IMR-90 (cell line): ENCODE results near the gene DRAXIN.

ENCODE experiments used
- BHLHE40 ChIP-seq: fragments of 150-350 bp; IDR thresholded peaks from 2 replicates; pipeline ENCODE4 v1.6.1; 2016; ENCODE audit warnings: mild to moderate bottlenecking, low read depth, low read length
- CEBPB ChIP-seq: IDR thresholded peaks from 2 replicates; pipeline ENCODE4 v1.6.1; 2012; ENCODE audit warnings: low read depth, low read length, improper control_type of control experiment
- ELK1 ChIP-seq: fragments of 150-350 bp; IDR thresholded peaks from 2 replicates; pipeline ENCODE4 v1.6.1; 2016; ENCODE audit warnings: low read depth, mild to moderate bottlenecking, low read length, moderate library complexity, borderline replicate concordance
- FOS ChIP-seq: fragments of 150-350 bp; IDR thresholded peaks from 2 replicates; pipeline ENCODE4 v1.6.1; 2016; ENCODE audit warnings: low read depth, low read length
- MAFK ChIP-seq: IDR thresholded peaks from 2 replicates; pipeline ENCODE4 v1.6.1; 2012; ENCODE audit warnings: low read depth, low read length, improper control_type of control experiment
- MAZ ChIP-seq: IDR thresholded peaks from 2 replicates; pipeline ENCODE4 v1.6.1; 2012; ENCODE audit warnings: low read depth, mild to moderate bottlenecking, low read length, improper control_type of control experiment, moderate library complexity, borderline replicate concordance
- MXI1 ChIP-seq: IDR thresholded peaks from 2 replicates; pipeline ENCODE4 v1.6.1; 2012; ENCODE audit warnings: low read depth, mild to moderate bottlenecking, low read length, moderate library complexity, borderline replicate concordance
- POLR2A ChIP-seq: IDR thresholded peaks from 2 replicates; pipeline ENCODE4 v1.6.1; 2012; ENCODE audit warnings: mild to moderate bottlenecking, low read depth, low read length
- RAD21 ChIP-seq: IDR thresholded peaks from 2 replicates; pipeline ENCODE4 v1.6.1; 2012; ENCODE audit warnings: low read length, improper control_type of control experiment
- RFX5 ChIP-seq: IDR thresholded peaks from 2 replicates; pipeline ENCODE4 v1.8.0; 2012; ENCODE audit warnings: low read depth, mild to moderate bottlenecking, low read length, moderate library complexity
- SMC3 ChIP-seq: fragments of 150-350 bp; IDR thresholded peaks from 2 replicates; pipeline ENCODE4 v1.6.1; 2016; ENCODE audit warnings: low read depth, mild to moderate bottlenecking, antibody characterized with exemption, low read length, moderate library complexity
- USF2 ChIP-seq: fragments of 150-350 bp; IDR thresholded peaks from 2 replicates; pipeline ENCODE4 v1.6.1; 2017; ENCODE audit warnings: mild to moderate bottlenecking, antibody characterized with exemption, low read length, low read depth
- TF ChIP-seq, protein P1 (sequence below): conservative IDR thresholded peaks from 2 replicates; pipeline ENCODE4 v1.5.1; 2012; ENCODE audit warnings: mild to moderate bottlenecking, low read depth, low read length, improper control_type of control experiment

- TF ChIP-seq POLR2A (no peak), ELK1 (no peak), RFX5 (no peak), SMC3 (no peak), FOS (no peak), MAZ (no peak), BHLHE40 (no peak), RAD21 (no peak), MAFK (no peak), CEBPB (no peak), USF2 (no peak), MXI1 (no peak)
- TF ChIP-seq, protein P1, sequence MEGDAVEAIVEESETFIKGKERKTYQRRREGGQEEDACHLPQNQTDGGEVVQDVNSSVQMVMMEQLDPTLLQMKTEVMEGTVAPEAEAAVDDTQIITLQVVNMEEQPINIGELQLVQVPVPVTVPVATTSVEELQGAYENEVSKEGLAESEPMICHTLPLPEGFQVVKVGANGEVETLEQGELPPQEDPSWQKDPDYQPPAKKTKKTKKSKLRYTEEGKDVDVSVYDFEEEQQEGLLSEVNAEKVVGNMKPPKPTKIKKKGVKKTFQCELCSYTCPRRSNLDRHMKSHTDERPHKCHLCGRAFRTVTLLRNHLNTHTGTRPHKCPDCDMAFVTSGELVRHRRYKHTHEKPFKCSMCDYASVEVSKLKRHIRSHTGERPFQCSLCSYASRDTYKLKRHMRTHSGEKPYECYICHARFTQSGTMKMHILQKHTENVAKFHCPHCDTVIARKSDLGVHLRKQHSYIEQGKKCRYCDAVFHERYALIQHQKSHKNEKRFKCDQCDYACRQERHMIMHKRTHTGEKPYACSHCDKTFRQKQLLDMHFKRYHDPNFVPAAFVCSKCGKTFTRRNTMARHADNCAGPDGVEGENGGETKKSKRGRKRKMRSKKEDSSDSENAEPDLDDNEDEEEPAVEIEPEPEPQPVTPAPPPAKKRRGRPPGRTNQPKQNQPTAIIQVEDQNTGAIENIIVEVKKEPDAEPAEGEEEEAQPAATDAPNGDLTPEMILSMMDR = no peak
These were observed 70.5 kb downstream of the DRAXIN start, which contains the start of gene C1orf167 for GRCh38 chr1:11761988-11762406.
